Fibroblast of pulmonary artery (primary cell): ENCODE measurements around the gene TMED7.

ENCODE experiments used
- DNase-seq: peaks from one replicate; pipeline ENCODE4 v3.0.0-alpha.2; 2010; ENCODE audit warnings: low read depth
- H3K4me3 ChIP-seq: replicated peaks from 2 replicates; pipeline ENCODE4 v1.5.1; 2011; ENCODE audit warnings: low read depth, mild to moderate bottlenecking, control low read depth, low read length, moderate library complexity
- TF ChIP-seq, protein P1 (sequence below): IDR thresholded peaks from 2 replicates; pipeline ENCODE4 v1.5.1; 2011; ENCODE audit warnings: mild to moderate bottlenecking, control low read depth, low read length, inconsistent platforms; ENCODE audit errors: missing control alignments

Gene TMED7

DNA sequence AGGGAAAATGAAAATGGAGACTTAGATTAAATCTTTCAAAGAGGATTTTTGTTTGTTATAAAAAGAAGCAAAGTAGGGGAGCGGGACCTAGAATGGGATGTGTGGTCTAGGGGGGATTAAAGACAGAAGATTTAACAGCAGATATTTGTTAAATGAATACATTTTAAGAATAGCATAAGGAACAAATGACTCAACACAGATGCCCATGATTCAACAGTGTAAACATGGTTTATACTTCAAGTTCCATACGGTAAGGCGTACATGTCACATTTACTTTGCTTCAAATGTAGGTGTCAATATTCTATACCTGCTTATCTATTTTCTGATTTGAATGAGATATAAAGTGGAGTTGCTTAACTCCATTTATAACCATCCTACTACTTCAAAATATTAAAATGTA is 25.1 kb downstream of the TMED7 start:
- DNase-seq: no peak
- TF ChIP-seq, protein P1, sequence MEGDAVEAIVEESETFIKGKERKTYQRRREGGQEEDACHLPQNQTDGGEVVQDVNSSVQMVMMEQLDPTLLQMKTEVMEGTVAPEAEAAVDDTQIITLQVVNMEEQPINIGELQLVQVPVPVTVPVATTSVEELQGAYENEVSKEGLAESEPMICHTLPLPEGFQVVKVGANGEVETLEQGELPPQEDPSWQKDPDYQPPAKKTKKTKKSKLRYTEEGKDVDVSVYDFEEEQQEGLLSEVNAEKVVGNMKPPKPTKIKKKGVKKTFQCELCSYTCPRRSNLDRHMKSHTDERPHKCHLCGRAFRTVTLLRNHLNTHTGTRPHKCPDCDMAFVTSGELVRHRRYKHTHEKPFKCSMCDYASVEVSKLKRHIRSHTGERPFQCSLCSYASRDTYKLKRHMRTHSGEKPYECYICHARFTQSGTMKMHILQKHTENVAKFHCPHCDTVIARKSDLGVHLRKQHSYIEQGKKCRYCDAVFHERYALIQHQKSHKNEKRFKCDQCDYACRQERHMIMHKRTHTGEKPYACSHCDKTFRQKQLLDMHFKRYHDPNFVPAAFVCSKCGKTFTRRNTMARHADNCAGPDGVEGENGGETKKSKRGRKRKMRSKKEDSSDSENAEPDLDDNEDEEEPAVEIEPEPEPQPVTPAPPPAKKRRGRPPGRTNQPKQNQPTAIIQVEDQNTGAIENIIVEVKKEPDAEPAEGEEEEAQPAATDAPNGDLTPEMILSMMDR: no peak
- H3K4me3 ChIP-seq: peak overlapping the region; percentile 70

DNA sequence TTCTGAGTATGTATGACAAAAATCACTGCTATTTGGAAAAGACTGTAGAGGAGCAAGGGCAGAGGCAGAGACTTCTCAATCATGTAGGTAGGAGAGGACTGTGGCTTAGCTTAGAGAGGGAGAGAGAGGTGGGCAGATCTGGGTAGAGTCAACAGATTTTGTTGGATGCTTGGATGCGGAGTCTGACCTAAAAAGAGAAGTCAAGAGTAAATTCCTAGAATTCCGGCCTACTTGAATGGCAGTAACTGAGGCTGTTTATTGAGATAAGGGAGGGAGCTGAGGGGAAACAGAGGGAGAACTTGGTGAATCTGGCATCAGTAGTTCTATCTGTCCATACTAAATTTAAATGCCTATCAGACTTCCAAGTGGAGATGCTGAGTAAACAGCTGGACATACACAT is 25.9 kb downstream of the TMED7 start:
- DNase-seq: no peak
- TF ChIP-seq, protein P1: no peak
- no peak overlapping the region for H3K4me3 ChIP-seq

DNA sequence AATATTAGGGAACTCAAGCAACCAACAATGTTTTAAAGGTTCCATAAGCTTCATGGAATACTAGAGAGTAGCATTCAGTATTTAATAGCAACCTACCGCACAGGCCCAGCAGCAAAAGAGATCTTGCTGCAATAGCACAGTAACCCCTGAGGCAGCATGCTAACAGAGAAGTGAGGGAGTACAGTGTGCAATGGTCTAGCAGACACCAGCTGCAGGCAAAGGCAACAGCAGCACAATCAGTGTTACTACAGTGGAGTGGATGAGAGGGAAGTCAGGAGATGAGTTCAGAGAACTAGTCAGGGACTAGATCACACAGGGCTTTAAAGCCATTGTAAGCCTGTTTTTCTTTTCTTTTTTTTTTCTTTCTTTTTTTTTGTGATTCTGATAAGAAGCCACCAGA is 26.3 kb downstream of the TMED7 start:
- DNase-seq: peak; percentile 57
- TF ChIP-seq, protein P1: no peak
- H3K4me3 ChIP-seq: no peak overlapping the region

DNA sequence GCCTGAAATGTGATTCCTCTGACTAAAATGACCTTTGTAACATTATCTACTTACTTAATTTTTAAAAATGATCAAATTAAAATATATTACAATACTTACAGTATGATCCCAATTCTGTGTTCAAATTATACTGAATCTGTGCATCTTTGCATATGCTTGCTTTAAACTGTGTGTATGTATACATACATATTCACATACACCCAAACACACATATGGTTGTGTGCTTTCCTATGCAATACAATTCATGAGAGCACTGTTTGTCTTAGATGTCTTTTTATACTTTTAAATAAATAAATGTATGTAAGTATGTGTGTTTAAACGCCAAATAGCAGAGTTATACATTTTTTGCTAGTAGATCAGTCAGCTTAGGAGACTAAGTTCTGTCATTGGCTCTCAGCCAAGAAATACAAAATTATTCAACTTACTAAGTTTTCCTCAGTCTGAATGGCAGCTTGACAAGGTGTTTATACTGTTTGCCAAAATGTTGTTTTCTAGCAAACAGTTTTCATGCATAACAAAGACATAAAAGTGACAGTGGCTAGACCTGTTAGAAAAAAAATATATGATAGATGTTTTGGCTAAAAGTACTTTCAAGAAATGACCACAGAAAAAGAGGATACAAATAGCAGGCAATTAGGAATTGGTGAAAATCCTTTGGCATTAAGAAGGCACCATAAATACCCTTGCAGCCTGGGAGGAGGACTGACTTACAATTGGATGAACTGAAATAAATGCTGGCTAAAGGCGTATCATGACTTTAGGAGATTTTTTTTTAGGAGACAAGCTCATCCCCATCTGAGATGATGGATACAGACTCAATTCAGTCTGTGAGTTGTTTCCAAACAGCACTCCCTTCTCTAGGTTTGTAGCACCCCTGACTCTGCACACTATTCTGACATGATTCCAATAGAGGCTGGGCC is 31.4 kb downstream of the TMED7 start:
- H3K4me3 ChIP-seq: no peak overlapping the region
- DNase-seq: peak; percentile 46
- TF ChIP-seq, protein P1: no peak

DNA sequence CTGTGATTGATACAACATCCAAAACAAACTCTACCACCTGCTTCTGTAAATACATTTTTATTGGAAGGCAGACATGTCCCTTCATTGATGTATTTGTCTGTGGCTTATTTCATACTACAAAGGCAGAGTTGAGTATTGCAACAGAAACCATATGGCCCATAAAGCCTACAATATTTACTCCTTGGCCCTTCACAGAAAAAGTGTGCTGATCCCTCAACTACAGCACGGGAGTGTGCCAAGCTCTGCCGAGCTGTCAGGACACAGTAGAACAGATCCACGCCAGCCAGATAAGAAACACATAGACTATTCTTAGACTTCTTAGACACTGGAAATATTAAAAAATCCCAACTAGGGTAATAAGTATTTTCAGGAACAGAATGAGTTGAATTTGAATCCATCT is 36.8 kb downstream of the TMED7 start:
- TF ChIP-seq, protein P1: no peak
- DNase-seq: no peak
- no peak overlapping the region for H3K4me3 ChIP-seq

DNA sequence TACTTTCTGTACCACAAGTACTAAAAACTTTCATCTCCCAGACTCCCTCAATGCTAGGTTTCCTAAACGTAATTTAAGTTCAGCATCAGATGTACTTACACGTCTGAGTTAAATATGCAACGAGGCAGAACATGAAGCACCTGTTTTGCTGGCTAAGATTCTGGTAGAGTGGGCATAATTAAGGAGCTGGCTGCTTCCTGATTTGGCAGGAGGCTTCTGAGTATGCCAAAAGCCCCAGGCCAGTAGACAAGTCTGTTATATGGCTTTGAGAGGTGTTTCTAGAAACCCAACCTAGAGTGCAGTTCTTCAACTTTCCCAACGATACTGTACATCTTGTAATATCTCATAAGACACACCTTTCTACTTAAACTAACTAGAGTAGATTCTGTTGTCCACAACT is 37.2 kb downstream of the TMED7 start:
- no peak for DNase-seq
- TF ChIP-seq, protein P1: no peak
- H3K4me3 ChIP-seq: no peak overlapping the region

DNA sequence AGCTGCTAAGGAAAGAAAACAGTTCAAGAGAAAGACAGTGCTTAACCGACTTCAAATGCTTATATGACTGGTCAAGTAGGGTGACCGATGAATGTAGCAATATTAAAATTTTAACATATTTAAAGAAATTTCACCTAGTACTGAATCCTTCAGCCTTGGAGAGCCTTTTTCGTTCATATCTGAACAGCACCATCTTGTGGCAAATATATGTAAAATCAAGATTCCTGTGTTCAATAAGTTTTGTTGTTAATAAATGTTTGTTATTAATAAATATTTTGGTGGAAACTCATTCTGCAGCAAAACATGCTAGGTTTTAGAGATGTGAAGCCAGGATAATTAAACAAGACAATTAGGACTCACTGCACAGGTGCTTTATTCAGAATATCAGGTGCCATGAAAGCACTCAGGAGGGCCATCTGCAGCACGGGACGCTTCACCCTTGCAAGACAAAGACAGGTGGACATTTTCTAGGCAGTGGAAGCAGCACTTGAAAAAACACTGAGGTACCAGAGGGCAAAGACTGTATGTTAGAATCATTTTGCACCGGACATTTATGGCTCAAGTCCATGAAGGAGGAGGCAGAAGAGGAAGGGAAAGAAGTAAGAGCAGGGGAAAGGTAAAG is 39.2 kb downstream of the TMED7 start:
- TF ChIP-seq, protein P1: peak; percentile 37
- H3K4me3 ChIP-seq: no peak overlapping the region
- DNase-seq: peak; percentile 64
